ENCODE results near the gene CHDH. TPM values are rescaled to one million over a fixed set of nuclear protein-coding genes. Genes with fewer than 3 reads are reported as not detected.
A peak's percentile ranks its signal among the peaks of the same experiment; 100 is the strongest.

Gene CHDH
- total and polyA plus RNA-seq, 8 donors = 9.3 to 28.2 (median 18.5) TPM

GRCh38 chr3:53807117-53807810 is 39.0 kb downstream of the CHDH start:
- FAIRE-seq (no peak), DNase-seq (peak in 1 of 6 donors; percentile 49), ATAC-seq (peak in 3 of 4 donors; percentile 4 to 21 (median 13))
- H3K4me3 ChIP-seq = no peak overlapping the region
- TF ChIP-seq CTCF (IDR thresholded peaks at IDR 0.05) = no peak
- H3K27ac ChIP-seq = peak overlapping the region in 2 of 4 donors; percentile 74 to 76
- peaks cover 5 to 11% (median 9%) of the 10 kb centered on the region in 3 donors for H3K4me1 ChIP-seq
- no peaks in the 10 kb centered on the region for H3K27me3 ChIP-seq
- intact Hi-C loops (cut with DNase I) = no loop called here
- no peaks in the 10 kb centered on the region for H3K9me3 ChIP-seq
- 77 to 79% methylated on average over 15 of the region's 15 CpGs for WGBS, 2 donors
- no peaks in the 10 kb centered on the region for H3K36me3 ChIP-seq

GRCh38 chr3:53806182-53807116 is 39.8 kb downstream of the CHDH start:
- no peak for TF ChIP-seq CTCF (IDR thresholded peaks at IDR 0.05)
- H3K4me3 ChIP-seq = no peak overlapping the region
- DNase-seq (peak in 4 of 6 donors; percentile 53 to 76 (median 66)), FAIRE-seq (no peak), ATAC-seq (peak; percentile 82 to 93 (median 90))
- 32 to 38% methylated on average over 10 of the region's 10 CpGs for WGBS, 2 donors
- no peaks in the 10 kb centered on the region for H3K9me3 ChIP-seq
- H3K27me3 ChIP-seq = no peaks in the 10 kb centered on the region
- H3K4me1 ChIP-seq = peaks cover 5 to 11% (median 9%) of the 10 kb centered on the region in 3 donors
- H3K27ac ChIP-seq = peak overlapping the region in 2 of 4 donors; percentile 74 to 76
- H3K36me3 ChIP-seq = no peaks in the 10 kb centered on the region
- intact Hi-C loops (cut with DNase I) = no loop called here

- H3K27ac ChIP-seq = no peak overlapping the region
- H3K9me3 ChIP-seq = no peaks in the 10 kb centered on the region
- no peak for ATAC-seq
- intact Hi-C loops (cut with DNase I) = no loop called here
- WGBS, 2 donors = 71 to 87% methylated on average over 4 of the region's 4 CpGs
- no peak for FAIRE-seq
- no peak for TF ChIP-seq CTCF (IDR thresholded peaks at IDR 0.05)
- no peaks in the 10 kb centered on the region for H3K27me3 ChIP-seq
- no peaks in the 10 kb centered on the region for H3K36me3 ChIP-seq
- peaks cover 5 to 11% (median 9%) of the 10 kb centered on the region in 3 donors for H3K4me1 ChIP-seq
- H3K4me3 ChIP-seq = no peak overlapping the region
- DNase-seq = peak in 1 of 6 donors; percentile 46
Measured at GRCh38 chr3:53805463-53806159, 40.6 kb downstream of the CHDH start.

- Histone ChIP-seq H3K4me3 (no peak overlapping the region), H3K9me3 (no peaks in the 10 kb centered on the region), H3K27me3 (no peaks in the 10 kb centered on the region), H3K27ac (no peak overlapping the region), H3K36me3 (no peaks in the 10 kb centered on the region), H3K4me1 (peaks cover 5 to 11% (median 9%) of the 10 kb centered on the region in 3 donors)
- DNase-seq (peak in 1 of 6 donors; percentile 46), FAIRE-seq (no peak), ATAC-seq (no peak)
- 80 to 85% methylated on average over 14 of the region's 14 CpGs for WGBS, 2 donors
- no peak for TF ChIP-seq CTCF (IDR thresholded peaks at IDR 0.05)
- intact Hi-C loops (cut with DNase I) = no loop called here
Measured at GRCh38 chr3:53804697-53805462, 41.3 kb downstream of the CHDH start.
